ENCODE results near the gene HAAO.
A peak's percentile ranks its signal among the peaks of the same experiment; 100 is the strongest.

Gene HAAO

DNA sequence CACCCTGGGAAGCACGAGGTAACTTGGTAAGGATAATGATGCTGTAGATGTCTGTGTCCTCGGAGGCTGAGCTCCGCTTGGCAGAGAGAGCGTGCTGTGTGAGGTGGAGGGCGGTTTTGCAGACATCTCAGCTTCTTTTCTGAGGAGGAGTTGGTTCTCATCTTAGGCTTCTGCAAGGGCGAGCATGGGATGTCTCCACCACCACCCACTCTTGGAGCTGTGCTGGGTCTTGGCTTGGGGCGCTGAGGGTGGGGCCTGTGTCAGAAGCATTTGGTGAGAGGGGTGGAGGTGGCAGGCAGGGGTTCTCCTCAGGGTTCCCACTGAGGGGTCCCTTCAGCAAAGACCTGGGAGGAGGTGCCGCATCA, 37.6 kb downstream of the HAAO start:
- H3K4me2 ChIP-seq (ENCODE audit: low read length) = peak overlapping the region; percentile 69

DNA sequence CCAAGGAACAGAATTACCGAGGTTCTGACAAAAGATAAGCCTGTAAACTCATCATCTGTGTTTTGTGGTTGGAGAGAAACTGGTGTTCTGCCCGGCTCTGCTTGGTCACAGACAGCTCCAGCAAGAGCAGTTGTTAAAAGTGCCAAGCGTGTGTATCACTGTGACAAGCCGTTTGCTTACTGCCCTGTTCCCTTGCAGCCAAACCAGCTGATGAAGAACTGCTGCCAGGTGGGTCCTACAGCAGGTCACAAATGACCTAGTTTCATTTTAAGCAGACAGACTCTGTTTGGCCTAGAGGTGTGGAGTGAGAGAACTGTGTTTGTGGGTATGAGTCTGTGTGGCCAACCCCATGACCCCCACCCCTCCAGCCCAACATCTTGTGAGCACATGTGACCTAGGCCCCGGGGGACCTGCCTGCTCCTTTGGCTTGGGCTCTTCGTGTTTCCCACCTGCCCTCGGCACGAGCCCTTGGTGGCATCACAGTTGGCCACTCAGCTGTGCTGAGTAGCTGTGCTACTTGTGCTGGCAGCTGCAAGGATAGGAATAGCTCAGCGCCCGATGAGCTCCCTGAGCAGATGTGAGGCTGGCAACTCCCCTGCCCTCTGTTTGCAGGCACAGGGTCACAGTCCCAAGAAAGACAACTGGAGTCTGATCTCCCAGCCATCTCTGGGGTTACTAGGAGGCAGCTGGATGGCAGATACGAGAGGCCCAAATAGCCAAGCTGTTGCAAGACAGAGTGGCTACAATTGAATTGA, 38.2 kb downstream of the HAAO start:
- peak overlapping the region; percentile 76 for H3K27ac ChIP-seq (ENCODE audit: low read length)
- TF ChIP-seq, protein P1, sequence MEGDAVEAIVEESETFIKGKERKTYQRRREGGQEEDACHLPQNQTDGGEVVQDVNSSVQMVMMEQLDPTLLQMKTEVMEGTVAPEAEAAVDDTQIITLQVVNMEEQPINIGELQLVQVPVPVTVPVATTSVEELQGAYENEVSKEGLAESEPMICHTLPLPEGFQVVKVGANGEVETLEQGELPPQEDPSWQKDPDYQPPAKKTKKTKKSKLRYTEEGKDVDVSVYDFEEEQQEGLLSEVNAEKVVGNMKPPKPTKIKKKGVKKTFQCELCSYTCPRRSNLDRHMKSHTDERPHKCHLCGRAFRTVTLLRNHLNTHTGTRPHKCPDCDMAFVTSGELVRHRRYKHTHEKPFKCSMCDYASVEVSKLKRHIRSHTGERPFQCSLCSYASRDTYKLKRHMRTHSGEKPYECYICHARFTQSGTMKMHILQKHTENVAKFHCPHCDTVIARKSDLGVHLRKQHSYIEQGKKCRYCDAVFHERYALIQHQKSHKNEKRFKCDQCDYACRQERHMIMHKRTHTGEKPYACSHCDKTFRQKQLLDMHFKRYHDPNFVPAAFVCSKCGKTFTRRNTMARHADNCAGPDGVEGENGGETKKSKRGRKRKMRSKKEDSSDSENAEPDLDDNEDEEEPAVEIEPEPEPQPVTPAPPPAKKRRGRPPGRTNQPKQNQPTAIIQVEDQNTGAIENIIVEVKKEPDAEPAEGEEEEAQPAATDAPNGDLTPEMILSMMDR (IDR thresholded peaks at IDR 0.05; ENCODE audit: low read depth, low read length) = no peak
- TF ChIP-seq EZH2phosphoT487 (IDR thresholded peaks at IDR 0.05; ENCODE audit: low read depth) = no peak
- no peaks in the 10 kb centered on the region for H3K9me3 ChIP-seq (ENCODE audit: insufficient read depth, low read length)
- H3K9ac ChIP-seq (ENCODE audit: low read length) = peak overlapping the region; percentile 29; the same call in 1 of the 2 replicates
- no peaks in the 10 kb centered on the region for H4K20me1 ChIP-seq (ENCODE audit: insufficient read depth, low read length)
- no peaks in the 10 kb centered on the region for H3K79me2 ChIP-seq (ENCODE audit: low read length)
- peaks cover 9% of the 10 kb centered on the region for H3K36me3 ChIP-seq (replicated peaks; ENCODE audit: low read depth, low read length)
- peaks cover 68% of the 10 kb centered on the region for H3K4me1 ChIP-seq (ENCODE audit: low read length)
- H3K4me3 ChIP-seq (ENCODE audit: low read length) = peak overlapping the region; percentile 32
- H3K4me2 ChIP-seq (ENCODE audit: low read length) = peak overlapping the region; percentile 69
- H2AFZ ChIP-seq (ENCODE audit: low read depth, low read length) = no peak overlapping the region
- no peaks in the 10 kb centered on the region for H3K27me3 ChIP-seq (ENCODE audit: low read depth, low read length)

More for the DNA sequence above, 37.6 kb downstream of the HAAO start:
- Histone ChIP-seq H3K9ac (ENCODE audit: low read length) (peak overlapping the region; percentile 29; the same call in 1 of the 2 replicates), H3K36me3 (replicated peaks; ENCODE audit: low read depth, low read length) (peaks cover 9% of the 10 kb centered on the region), H3K27ac (ENCODE audit: low read length) (peak overlapping the region; percentile 76), H4K20me1 (ENCODE audit: insufficient read depth, low read length) (no peaks in the 10 kb centered on the region), H3K4me3 (ENCODE audit: low read length) (peak overlapping the region; percentile 15; the same call in 1 of the 2 replicates), H3K79me2 (ENCODE audit: low read length) (no peaks in the 10 kb centered on the region), H2AFZ (ENCODE audit: low read depth, low read length) (no peak overlapping the region), H3K4me1 (ENCODE audit: low read length) (peaks cover 68% of the 10 kb centered on the region), H3K27me3 (ENCODE audit: low read depth, low read length) (no peaks in the 10 kb centered on the region), H3K9me3 (ENCODE audit: insufficient read depth, low read length) (no peaks in the 10 kb centered on the region)
- TF ChIP-seq EZH2phosphoT487 (IDR thresholded peaks at IDR 0.05; ENCODE audit: low read depth) = no peak
- TF ChIP-seq, protein P1 (IDR thresholded peaks at IDR 0.05; ENCODE audit: low read depth, low read length) = no peak

DNA sequence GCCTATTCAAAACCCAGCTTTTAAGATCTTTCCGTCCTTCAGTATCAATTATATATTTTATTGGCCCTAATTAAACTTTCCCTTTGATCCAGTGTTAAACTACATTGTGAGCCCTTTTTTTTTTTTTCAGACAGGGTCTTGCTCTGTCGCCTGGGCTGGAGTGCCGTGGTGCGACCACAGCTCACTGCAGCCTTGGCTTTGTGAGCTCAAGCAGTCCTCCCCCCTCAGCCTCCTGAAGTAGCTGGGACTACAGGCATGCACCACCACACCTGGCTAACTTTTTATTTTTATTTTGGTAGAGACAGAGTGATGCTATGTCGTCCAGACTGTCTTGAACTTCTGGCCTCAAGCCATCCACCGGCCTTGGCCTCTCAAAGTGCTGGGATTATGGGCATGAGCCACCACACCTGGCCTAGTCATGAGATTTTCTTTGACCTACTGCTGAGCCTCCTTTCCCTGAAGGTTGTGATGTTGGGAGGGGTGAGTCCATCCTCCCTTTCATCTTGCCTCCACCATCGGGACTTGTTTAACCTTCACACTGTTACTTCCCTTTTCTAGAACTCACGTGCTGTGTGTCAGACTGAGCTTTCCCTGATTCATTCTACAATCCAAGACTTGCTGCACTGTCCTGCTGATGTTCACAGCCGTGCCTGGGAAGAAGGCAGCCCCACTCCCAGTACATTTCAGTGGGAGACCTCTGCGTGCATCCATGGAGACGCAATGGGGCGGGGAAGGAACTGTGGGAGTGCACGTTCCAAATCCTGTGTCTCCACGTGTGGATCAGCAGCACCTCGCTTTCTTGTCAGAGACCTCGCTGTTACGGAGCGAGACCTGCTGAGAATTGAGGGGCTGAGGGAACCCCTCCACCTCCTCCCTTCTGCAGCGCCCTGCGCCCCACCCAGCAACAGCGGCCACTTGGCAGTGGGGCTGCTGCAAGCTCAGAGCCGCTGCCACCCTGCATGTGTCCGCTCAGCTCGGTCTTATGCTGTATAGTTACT, 39.3 kb downstream of the HAAO start:
- Histone ChIP-seq H3K27ac (ENCODE audit: low read length) (peak overlapping the region; percentile 76), H3K9ac (ENCODE audit: low read length) (peak overlapping the region; percentile 29; the same call in 1 of the 2 replicates), H3K36me3 (replicated peaks; ENCODE audit: low read depth, low read length) (peaks cover 8% of the 10 kb centered on the region), H3K4me1 (ENCODE audit: low read length) (peaks cover 68% of the 10 kb centered on the region), H4K20me1 (ENCODE audit: insufficient read depth, low read length) (no peaks in the 10 kb centered on the region), H3K9me3 (ENCODE audit: insufficient read depth, low read length) (no peaks in the 10 kb centered on the region), H3K79me2 (ENCODE audit: low read length) (no peaks in the 10 kb centered on the region), H2AFZ (ENCODE audit: low read depth, low read length) (no peak overlapping the region), H3K27me3 (ENCODE audit: low read depth, low read length) (no peaks in the 10 kb centered on the region), H3K4me2 (ENCODE audit: low read length) (peak overlapping the region; percentile 69), H3K4me3 (ENCODE audit: low read length) (peak overlapping the region; percentile 35)
- TF ChIP-seq, protein P1 (IDR thresholded peaks at IDR 0.05; ENCODE audit: low read depth, low read length) = no peak
- no peak for TF ChIP-seq EZH2phosphoT487 (IDR thresholded peaks at IDR 0.05; ENCODE audit: low read depth)

DNA sequence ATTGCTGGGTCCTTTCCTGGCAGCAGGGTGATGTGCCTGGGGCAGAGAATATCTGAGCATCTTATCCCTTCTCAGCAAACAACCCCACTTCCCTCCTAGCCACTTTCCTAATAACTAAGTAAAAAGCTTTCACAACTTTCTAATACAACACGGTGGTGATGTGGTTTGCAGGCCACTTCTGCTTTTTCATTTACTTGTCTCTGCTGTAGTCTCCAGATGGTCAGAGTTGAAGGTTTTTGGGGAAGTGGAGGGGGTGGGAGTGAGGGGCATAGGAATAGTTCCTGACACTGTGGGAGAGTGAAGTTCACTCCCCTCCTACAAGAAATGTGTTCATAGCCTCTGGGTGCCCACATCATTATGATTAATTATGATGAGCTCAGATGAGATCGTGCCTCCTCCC, 40.1 kb downstream of the HAAO start:
- Histone ChIP-seq H3K27me3 (ENCODE audit: low read depth, low read length) (no peaks in the 10 kb centered on the region), H3K4me1 (ENCODE audit: low read length) (peaks cover 68% of the 10 kb centered on the region), H3K36me3 (replicated peaks; ENCODE audit: low read depth, low read length) (peaks cover 8% of the 10 kb centered on the region), H3K79me2 (ENCODE audit: low read length) (no peaks in the 10 kb centered on the region), H3K9ac (ENCODE audit: low read length) (peak overlapping the region; percentile 24; the same call in 1 of the 2 replicates), H4K20me1 (ENCODE audit: insufficient read depth, low read length) (no peaks in the 10 kb centered on the region), H3K27ac (ENCODE audit: low read length) (peak overlapping the region; percentile 76), H3K4me2 (ENCODE audit: low read length) (peak overlapping the region; percentile 69), H3K4me3 (ENCODE audit: low read length) (peak overlapping the region; percentile 37), H2AFZ (ENCODE audit: low read depth, low read length) (no peak overlapping the region), H3K9me3 (ENCODE audit: insufficient read depth, low read length) (no peaks in the 10 kb centered on the region)
- TF ChIP-seq EZH2phosphoT487 (IDR thresholded peaks at IDR 0.05; ENCODE audit: low read depth) = no peak
- TF ChIP-seq, protein P1 (IDR thresholded peaks at IDR 0.05; ENCODE audit: low read depth, low read length) = no peak
